ENCODE data around the gene ITGA2B. TPM values are rescaled to one million over a fixed set of nuclear protein-coding genes. Genes with fewer than 3 reads are reported as not detected.

ITGA2B gene
- total and polyA plus RNA-seq, 8 donors, result under 0.01 to 2.4 (median 0.46) TPM; not detected in 3

DNA sequence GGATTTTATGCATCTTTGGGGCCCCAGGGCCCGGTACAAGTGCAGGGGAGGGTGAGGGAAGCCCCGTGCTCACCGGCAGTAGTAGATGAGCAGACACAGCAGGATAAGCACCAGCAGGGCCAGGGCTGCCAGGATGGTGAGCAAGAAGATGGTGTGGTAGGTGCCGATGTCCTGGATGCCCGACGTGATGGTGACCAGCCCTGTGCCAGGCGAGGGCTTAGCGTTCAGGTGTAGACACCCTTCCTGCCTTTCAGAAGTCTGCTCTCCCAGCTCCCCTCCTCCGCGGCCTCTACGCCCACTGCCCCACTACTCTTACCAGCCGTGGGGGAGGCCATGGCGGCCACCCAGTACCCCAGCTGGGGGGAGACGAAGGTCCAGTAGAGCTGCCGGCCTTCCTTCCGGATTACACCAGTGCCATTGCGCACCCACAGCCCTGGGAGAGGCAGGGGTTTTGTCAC is 33.8 kb downstream of the ITGA2B start:
- 84 to 93% (median 86%) methylated on average over 15 to 17 of the region's 17 CpGs for WGBS, 5 donors
- H3K36me3 ChIP-seq, result peaks cover 25 to 27% (median 26%) of the 10 kb centered on the region in 4 donors
- TF ChIP-seq POLR2A (IDR thresholded peaks at IDR 0.05), result no peak
- TF ChIP-seq POLR2AphosphoS5 (IDR thresholded peaks at IDR 0.05), result no peak
- TF ChIP-seq, protein P1, sequence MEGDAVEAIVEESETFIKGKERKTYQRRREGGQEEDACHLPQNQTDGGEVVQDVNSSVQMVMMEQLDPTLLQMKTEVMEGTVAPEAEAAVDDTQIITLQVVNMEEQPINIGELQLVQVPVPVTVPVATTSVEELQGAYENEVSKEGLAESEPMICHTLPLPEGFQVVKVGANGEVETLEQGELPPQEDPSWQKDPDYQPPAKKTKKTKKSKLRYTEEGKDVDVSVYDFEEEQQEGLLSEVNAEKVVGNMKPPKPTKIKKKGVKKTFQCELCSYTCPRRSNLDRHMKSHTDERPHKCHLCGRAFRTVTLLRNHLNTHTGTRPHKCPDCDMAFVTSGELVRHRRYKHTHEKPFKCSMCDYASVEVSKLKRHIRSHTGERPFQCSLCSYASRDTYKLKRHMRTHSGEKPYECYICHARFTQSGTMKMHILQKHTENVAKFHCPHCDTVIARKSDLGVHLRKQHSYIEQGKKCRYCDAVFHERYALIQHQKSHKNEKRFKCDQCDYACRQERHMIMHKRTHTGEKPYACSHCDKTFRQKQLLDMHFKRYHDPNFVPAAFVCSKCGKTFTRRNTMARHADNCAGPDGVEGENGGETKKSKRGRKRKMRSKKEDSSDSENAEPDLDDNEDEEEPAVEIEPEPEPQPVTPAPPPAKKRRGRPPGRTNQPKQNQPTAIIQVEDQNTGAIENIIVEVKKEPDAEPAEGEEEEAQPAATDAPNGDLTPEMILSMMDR (IDR thresholded peaks at IDR 0.05), result no peak
- TF ChIP-seq EP300 (IDR thresholded peaks at IDR 0.05), result no peak
- no peak for DNase-seq
- no peak overlapping the region for H3K4me3 ChIP-seq
- peaks cover 0 to 20% (median 0%) of the 10 kb centered on the region in 3 donors for H3K27me3 ChIP-seq
- no peaks in the 10 kb centered on the region for H3K9me3 ChIP-seq
- peaks cover 0 to 14% (median 8%) of the 10 kb centered on the region in 4 donors for H3K4me1 ChIP-seq
- H3K27ac ChIP-seq, result no peak overlapping the region
- intact Hi-C loops (cut with DNase I; ENCODE audit: low total_unique reads), result no loop called here

DNA sequence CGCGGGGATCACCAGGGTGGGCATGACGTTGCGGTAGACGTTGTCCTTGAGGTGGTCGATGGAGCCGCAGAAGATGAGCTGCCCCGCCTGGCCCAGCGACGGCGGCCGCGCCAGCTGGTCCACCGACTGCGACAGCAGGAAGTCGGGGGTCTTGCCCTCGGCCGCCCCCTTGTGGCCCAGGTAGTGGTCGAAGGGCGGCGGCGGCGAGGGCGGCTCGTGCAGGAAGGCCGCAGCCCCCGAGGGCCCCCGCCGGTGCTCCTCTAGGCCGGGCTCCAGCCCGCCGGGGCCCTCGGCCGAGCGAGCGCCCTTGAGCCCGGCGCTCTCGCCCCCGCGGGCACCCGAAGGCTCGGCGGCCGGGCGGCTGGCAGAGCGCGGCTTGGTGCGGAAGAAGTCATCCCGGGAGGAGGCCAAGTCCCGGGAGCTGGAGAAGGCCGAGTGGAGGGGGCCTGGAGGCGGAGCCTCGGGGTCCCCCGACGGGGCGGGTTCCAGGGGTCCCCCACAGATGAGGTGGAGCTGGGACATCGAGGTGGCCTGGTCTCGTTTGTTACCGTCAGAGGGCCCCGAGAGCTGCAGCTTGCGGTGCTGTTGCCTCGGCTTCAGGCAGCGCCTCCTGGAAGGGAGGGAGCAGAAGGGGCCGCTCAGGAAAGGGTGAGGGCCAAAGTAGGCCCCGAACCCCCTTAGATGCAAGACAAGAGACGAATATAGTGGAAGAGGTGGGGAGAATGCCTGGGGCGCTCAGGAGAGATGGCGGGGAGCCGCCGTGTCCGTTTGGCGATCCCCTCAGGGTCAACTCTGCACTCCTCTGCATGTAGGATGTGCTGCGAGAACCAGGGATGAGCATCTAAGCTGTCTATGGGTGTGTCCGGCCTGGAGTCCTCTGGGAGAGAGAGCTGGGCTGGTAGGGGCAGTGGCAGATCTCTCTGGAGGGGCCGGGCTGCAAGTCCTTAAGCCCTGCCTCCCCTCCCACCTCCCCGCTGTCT is 34.6 kb downstream of the ITGA2B start:
- Histone ChIP-seq H3K4me3 (peak overlapping the region in 3 of 4 donors; percentile 7 to 50 (median 14)), H3K36me3 (peaks cover 31 to 35% (median 33%) of the 10 kb centered on the region in 4 donors), H3K27ac (no peak overlapping the region), H3K4me1 (peaks cover 0 to 9% (median 7%) of the 10 kb centered on the region in 4 donors), H3K9me3 (no peaks in the 10 kb centered on the region), H3K27me3 (peaks cover 0 to 14% (median 0%) of the 10 kb centered on the region in 3 donors)
- intact Hi-C loops (cut with DNase I; ENCODE audit: low total_unique reads), result no loop called here
- DNase-seq, result peak in 1 of 2 donors; percentile 86
- WGBS, 5 donors, result 48 to 70% (median 53%) methylated on average over 44 to 77 of the region's 77 CpGs
- no peak for TF ChIP-seq POLR2AphosphoS5 (IDR thresholded peaks at IDR 0.05)
- TF ChIP-seq, protein P1 (IDR thresholded peaks at IDR 0.05), result peak in 3 of 7 experiments; percentile 12 to 27 (median 13)
- no peak for TF ChIP-seq EP300 (IDR thresholded peaks at IDR 0.05)

DNA sequence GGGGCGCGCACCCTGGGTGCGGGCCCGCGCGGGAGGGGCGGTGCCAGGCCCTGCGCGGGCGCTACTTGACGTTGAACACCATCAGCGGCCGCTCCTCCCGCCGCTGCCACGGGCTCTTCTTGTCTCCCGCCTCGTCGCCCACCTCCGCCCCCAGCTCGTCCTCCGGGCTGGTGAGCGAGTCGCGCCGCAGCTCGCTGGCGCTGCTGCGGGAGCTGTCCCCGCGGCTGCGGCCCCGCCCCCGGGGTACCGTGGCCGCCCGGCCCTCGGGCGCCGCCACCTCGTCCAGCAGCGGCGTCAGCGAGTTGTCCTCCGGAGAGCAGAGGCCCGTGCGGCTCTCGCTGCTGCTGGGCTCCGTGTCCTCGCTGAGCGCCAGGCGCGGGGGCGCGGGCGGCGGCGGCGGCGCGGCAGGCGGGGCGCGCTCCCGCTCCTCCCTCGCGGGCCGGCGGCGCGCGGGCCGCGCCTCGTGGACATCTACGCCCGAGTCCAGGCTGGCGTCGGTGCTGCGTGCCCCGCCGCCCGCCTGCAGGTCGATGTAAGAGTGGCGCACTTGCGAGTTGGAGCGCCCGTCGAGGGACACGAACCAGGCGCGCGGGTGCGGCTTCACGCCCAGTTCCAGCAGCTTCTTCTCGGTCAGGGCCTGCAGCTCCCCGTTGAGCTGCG is 35.6 kb downstream of the ITGA2B start:
- peaks cover 0 to 19% (median 6%) of the 10 kb centered on the region in 4 donors for H3K4me1 ChIP-seq
- TF ChIP-seq POLR2A (IDR thresholded peaks at IDR 0.05) (no peak), POLR2AphosphoS5 (IDR thresholded peaks at IDR 0.05) (no peak), EP300 (IDR thresholded peaks at IDR 0.05) (no peak)
- TF ChIP-seq, protein P1 (IDR thresholded peaks at IDR 0.05), result no peak
- H3K27ac ChIP-seq, result peak overlapping the region in 1 of 5 donors; percentile 67
- H3K27me3 ChIP-seq, result peaks cover 0 to 10% (median 0%) of the 10 kb centered on the region in 3 donors
- DNase-seq, result peak; percentile 46 to 65
- intact Hi-C loops (cut with DNase I; ENCODE audit: low total_unique reads), result no loop called here
- peak overlapping the region; percentile 42 to 50 (median 46) for H3K4me3 ChIP-seq
- no peaks in the 10 kb centered on the region for H3K9me3 ChIP-seq
- H3K36me3 ChIP-seq, result peaks cover 38 to 45% (median 44%) of the 10 kb centered on the region in 4 donors
- 19 to 44% (median 24%) methylated on average over 14 to 98 of the region's 98 CpGs for WGBS, 5 donors

Measured in stomach (tissue), 9 donors.